Loucy (cell line): ENCODE results near the gene ATF6.

Experiments
- H2AFZ ChIP-seq: fragments of 200-600 bp; sonication (generic); 2 replicates; pipeline ENCODE4 v1.6.0; 2016; ENCODE audit warnings: antibody characterized with exemption, mild to moderate bottlenecking, low read length, moderate library complexity
- H3F3A ChIP-seq: fragments of 200-600 bp; 2 replicates; pipeline ENCODE4 v1.6.0; 2016; ENCODE audit warnings: antibody characterized with exemption, low read depth, mild to moderate bottlenecking
- H3K27me3 ChIP-seq: fragments of 200-600 bp; sonication (generic); 2 replicates; pipeline ENCODE4 v1.6.1; 2014; ENCODE audit warnings: low read length, mild to moderate bottlenecking; ENCODE audit not compliant: insufficient read depth, poor library complexity, severe bottlenecking
- H3K36me3 ChIP-seq: fragments of 200-600 bp; sonication (generic); 2 replicates; pipeline ENCODE4 v1.6.1; 2016; ENCODE audit warnings: low read length; ENCODE audit not compliant: insufficient read depth
- H3K4me1 ChIP-seq: fragments of 200-600 bp; sonication (generic); 2 replicates; pipeline ENCODE4 v1.5.1; 2014; ENCODE audit warnings: low read length, mild to moderate bottlenecking; ENCODE audit not compliant: insufficient read depth, poor library complexity, severe bottlenecking
- H3K4me2 ChIP-seq: fragments of 200-600 bp; sonication (generic); 2 replicates; pipeline ENCODE4 v1.6.0; 2014; ENCODE audit warnings: antibody characterized with exemption, low read length, low read depth, mild to moderate bottlenecking; ENCODE audit not compliant: poor library complexity, severe bottlenecking
- H3K4me3 ChIP-seq: fragments of 200-600 bp; sonication (generic); 2 replicates; pipeline ENCODE4 v1.5.1; 2014; ENCODE audit warnings: low read length, mild to moderate bottlenecking, mixed read lengths; ENCODE audit not compliant: poor library complexity, severe bottlenecking
- H3K79me2 ChIP-seq: fragments of 200-600 bp; sonication (generic); 2 replicates; pipeline ENCODE4 v1.6.1; 2014; ENCODE audit warnings: low read length; ENCODE audit not compliant: insufficient read depth
- H3K9ac ChIP-seq: fragments of 200-600 bp; sonication (generic); 2 replicates; pipeline ENCODE4 v1.6.0; 2014; ENCODE audit warnings: mild to moderate bottlenecking, low read depth, low read length, moderate library complexity; ENCODE audit not compliant: poor library complexity, severe bottlenecking
- H3K9me2 ChIP-seq: fragments of 200-600 bp; sonication (generic); replicated peaks from 2 replicates; pipeline ENCODE4 v1.6.1; 2016; ENCODE audit warnings: low read depth, low read length, mixed read lengths
- H3K9me3 ChIP-seq: fragments of 200-600 bp; sonication (generic); 2 replicates; pipeline ENCODE4 v1.6.1; 2014; ENCODE audit warnings: mild to moderate bottlenecking, antibody characterized with exemption, low read length, low read depth; ENCODE audit not compliant: insufficient read depth
- H4K20me1 ChIP-seq: fragments of 200-600 bp; sonication (generic); 2 replicates; pipeline ENCODE4 v1.6.0; 2014; ENCODE audit warnings: antibody characterized with exemption, low read length, mild to moderate bottlenecking; ENCODE audit not compliant: insufficient read depth, poor library complexity, severe bottlenecking
- EZH2phosphoT487 ChIP-seq: fragments of 200-600 bp; IDR thresholded peaks from 2 replicates; pipeline ENCODE4 v1.6.1; 2018; ENCODE audit warnings: antibody characterized with exemption, mild to moderate bottlenecking, moderate library complexity, borderline replicate concordance
- TF ChIP-seq, protein P1 (sequence below): fragments of 200-600 bp; sonication (generic); conservative IDR thresholded peaks from 2 replicates; pipeline ENCODE4 v1.5.1; 2014; ENCODE audit warnings: mild to moderate bottlenecking, antibody characterized with exemption, low read length

The ATF6 gene

GRCh38 chr1:161951646-161952045 lies 185.5 kb downstream of the ATF6 start:
- Histone ChIP-seq H3K9ac (no peak overlapping the region), H3K4me1 (peaks cover 21% of the 10 kb centered on the region), H3K4me2 (no peak overlapping the region), H3K79me2 (no peaks in the 10 kb centered on the region), H4K20me1 (no peaks in the 10 kb centered on the region), H3F3A (no peaks in the 10 kb centered on the region), H2AFZ (no peak overlapping the region), H3K4me3 (no peak overlapping the region), H3K9me3 (no peaks in the 10 kb centered on the region), H3K27me3 (no peaks in the 10 kb centered on the region), H3K9me2 (no peaks in the 10 kb centered on the region), H3K36me3 (no peaks in the 10 kb centered on the region; the same call in 1 of the 2 replicates)
- no peak for TF ChIP-seq EZH2phosphoT487
- TF ChIP-seq, protein P1, sequence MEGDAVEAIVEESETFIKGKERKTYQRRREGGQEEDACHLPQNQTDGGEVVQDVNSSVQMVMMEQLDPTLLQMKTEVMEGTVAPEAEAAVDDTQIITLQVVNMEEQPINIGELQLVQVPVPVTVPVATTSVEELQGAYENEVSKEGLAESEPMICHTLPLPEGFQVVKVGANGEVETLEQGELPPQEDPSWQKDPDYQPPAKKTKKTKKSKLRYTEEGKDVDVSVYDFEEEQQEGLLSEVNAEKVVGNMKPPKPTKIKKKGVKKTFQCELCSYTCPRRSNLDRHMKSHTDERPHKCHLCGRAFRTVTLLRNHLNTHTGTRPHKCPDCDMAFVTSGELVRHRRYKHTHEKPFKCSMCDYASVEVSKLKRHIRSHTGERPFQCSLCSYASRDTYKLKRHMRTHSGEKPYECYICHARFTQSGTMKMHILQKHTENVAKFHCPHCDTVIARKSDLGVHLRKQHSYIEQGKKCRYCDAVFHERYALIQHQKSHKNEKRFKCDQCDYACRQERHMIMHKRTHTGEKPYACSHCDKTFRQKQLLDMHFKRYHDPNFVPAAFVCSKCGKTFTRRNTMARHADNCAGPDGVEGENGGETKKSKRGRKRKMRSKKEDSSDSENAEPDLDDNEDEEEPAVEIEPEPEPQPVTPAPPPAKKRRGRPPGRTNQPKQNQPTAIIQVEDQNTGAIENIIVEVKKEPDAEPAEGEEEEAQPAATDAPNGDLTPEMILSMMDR, result no peak

DNA sequence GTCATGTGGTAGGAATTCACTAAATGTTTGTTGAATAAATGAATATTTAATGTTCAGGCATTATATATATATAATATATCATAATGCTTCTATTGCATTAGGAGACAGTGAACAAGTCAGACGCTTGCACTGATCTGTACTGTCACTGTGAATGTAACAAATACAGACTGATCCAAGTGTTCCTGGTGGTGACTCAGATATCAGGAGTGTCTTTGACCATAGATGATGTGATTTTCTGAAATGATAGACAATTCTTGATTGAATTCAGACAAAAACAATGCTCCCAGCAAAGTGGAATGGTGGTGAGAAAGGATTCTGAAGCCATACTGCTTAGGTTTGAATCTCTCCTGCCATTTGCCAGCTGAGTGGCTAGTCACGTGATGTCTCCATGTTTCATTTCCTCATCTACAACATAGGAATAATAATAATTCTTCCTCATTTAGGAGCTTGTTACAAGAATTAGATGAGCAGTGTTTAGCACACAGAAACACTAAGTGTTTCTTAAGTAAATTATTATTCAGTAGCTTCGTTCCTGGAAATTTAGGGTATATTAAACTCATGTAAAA lies 186.6 kb downstream of the ATF6 start:
- Histone ChIP-seq H3F3A (no peaks in the 10 kb centered on the region), H4K20me1 (no peaks in the 10 kb centered on the region), H3K4me3 (no peak overlapping the region), H3K4me2 (no peak overlapping the region), H3K9ac (no peak overlapping the region), H3K27me3 (no peaks in the 10 kb centered on the region), H3K9me3 (no peaks in the 10 kb centered on the region), H2AFZ (no peak overlapping the region), H3K79me2 (no peaks in the 10 kb centered on the region), H3K36me3 (peaks cover 4% of the 10 kb centered on the region; the same call in 1 of the 2 replicates), H3K4me1 (peaks cover 21% of the 10 kb centered on the region), H3K9me2 (no peaks in the 10 kb centered on the region)
- TF ChIP-seq, protein P1, result no peak
- no peak for TF ChIP-seq EZH2phosphoT487

DNA sequence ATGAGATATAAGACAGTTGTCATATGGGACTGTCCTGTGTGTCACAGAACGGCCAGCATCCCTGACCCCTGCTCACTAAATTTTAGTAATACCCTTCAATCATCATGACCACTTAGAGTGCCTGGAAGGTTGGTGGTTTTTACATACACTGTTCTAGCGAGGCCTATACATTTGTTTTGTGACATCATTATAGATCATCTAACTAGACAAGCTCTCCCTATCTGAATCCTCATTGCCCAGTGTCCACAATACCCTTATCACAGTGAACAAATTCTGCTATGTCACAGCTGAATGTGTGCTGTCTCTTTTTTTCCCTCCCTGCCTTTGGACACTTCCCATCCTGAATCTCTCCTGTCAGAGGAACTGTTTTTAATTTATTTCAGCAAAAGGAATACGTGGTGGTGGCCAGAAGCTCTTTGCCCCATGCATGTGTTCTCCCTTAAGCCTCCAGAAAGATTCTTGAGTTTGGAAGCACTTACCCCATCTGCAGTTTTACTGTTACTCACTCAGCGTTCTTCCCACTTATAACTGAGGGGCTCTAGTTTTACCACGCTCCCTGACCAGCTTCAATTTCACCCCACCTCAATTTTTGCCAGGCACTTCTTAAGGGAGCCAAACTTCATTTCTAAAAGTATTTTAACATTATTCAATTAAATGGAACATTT lies 187.3 kb downstream of the ATF6 start:
- H3K9me2 ChIP-seq, result no peaks in the 10 kb centered on the region
- no peak overlapping the region for H3K4me3 ChIP-seq
- no peak overlapping the region for H2AFZ ChIP-seq
- H4K20me1 ChIP-seq, result no peaks in the 10 kb centered on the region
- no peaks in the 10 kb centered on the region for H3K79me2 ChIP-seq
- TF ChIP-seq, protein P1, result no peak
- TF ChIP-seq EZH2phosphoT487, result no peak
- H3K9me3 ChIP-seq, result no peaks in the 10 kb centered on the region
- no peak overlapping the region for H3K9ac ChIP-seq
- peaks cover 11% of the 10 kb centered on the region; the same call in 1 of the 2 replicates for H3K36me3 ChIP-seq
- H3K27me3 ChIP-seq, result no peaks in the 10 kb centered on the region
- no peak overlapping the region for H3K4me2 ChIP-seq
- peaks cover 21% of the 10 kb centered on the region for H3K4me1 ChIP-seq
- H3F3A ChIP-seq, result no peaks in the 10 kb centered on the region
